T-helper 9 cell (primary cell): ENCODE data around the gene DCC.
"Not testable (repeated sequence)": the region's sequence is repeated elsewhere in the genome, so short reads cannot be mapped to it uniquely, and the experiment has no call there.

Experiments
- DNase-seq: peaks from one replicate; pipeline ENCODE4 v3.0.0-alpha.2; 2020

The DCC gene

DNA sequence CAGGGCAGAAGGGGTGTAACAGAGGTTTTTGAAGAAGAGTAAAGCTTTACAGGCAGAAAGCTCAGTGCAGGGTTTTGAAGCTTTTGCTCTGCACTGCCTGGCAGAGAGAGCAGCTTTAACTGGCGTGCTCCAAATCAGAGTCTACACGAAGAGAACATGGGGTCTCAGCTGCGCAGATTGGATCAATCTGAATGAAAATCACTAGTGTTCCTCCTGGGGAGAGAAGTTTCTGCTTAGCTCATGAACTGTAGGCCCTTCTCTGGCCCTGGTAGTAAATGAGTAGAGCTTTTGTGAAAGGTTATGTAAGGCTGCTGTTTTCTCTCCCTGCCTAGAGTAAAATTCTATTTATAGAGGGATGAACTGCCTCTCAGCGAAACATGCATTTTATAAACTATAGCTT lies 13.6 kb downstream of the DCC start:
- DNase-seq: no peak

DNA sequence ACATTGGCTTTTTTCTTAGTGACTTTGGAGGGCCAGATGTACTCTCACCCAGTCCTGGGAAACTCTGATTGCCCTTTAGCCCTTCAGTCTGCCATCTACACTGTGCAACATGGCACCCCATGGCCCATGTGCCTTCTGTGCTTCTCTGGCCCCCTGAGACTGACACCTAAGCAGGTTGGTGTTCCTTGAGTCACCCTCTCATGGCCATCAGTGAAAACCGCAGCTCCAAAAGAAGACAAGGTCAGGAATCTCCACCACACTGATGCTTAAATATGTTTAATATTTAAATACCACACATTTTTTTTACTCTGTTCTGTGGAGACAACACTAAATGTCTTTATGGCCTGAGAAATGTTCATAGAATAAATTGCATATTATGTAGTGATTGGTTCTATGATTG lies 23.9 kb downstream of the DCC start:
- no peak for DNase-seq

DNA sequence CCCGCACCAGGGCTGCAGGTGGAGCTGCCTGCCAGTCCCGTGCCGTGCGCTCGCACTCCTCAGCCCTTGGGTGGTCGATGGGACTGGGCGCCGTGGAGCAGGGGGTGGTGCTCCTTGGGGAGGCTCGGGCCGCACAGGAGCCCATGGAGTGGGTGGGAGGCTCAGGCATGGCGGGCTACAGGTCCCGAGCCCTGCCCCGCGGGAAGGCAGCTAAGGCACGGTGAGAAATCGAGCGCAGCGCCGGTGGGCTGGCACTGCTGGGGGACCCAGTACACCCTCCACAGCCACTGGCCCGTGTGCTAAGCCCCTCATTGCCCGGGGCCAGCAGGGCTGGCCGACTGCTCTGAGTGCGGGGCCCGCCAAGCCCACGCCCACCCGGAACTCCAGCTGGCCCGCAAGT lies 26.9 kb downstream of the DCC start:
- DNase-seq: not testable (repeated sequence)

DNA sequence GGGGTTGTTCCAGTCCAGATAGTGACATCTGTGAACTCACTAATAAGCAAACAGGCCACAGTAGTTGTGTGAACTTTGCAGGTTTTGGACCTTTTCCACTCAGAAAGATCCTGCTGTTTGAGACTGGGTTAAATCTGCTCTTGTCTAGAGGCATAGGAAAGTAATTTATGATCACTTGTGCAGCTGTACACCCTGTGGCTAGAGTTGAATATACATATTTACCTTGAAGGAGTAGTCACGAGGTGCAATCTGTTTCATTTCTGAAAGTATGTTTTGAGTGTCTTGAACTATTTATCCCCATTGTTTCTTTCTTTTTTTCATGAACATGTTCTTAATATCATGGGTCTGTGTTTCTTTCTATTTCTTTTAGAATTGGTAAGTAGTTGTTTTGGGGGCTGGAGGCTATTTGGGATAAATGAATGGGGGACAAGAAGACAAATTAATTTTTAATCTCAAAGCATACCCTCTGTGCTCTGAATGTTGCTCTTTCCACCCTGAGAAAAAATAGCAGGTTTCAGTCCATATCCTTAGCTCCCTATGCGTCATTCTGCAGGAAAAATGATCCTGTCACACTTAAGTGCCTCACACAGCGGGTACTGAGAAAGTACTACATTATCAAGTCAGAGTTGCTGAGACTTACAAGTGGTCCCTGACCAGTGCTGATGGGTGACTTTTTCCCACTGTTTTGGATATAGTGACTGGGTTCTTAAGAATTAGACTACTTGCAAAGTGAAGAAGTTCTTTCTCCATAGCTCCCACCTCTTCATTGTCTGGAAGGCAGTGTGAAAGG lies 28.2 kb downstream of the DCC start:
- DNase-seq: no peak

DNA sequence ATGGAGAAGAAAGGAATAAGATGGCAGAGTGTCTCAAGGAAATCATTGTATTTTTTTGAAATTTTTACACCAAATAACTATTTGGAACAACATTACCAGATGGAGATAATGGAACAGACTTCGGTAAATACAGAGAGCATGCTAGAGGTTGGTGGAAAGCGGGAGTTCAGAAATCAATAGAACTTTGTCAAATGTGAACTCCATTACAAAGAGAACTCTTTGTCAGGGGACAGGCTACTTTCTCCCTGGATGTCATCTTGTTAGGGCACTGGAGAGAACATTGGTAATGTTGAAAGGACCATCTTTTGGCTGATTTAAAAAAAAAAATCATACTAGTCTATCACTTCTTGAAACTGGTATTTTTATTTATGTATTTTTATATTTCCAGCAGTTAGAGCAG lies 30.8 kb downstream of the DCC start:
- no peak for DNase-seq

DNA sequence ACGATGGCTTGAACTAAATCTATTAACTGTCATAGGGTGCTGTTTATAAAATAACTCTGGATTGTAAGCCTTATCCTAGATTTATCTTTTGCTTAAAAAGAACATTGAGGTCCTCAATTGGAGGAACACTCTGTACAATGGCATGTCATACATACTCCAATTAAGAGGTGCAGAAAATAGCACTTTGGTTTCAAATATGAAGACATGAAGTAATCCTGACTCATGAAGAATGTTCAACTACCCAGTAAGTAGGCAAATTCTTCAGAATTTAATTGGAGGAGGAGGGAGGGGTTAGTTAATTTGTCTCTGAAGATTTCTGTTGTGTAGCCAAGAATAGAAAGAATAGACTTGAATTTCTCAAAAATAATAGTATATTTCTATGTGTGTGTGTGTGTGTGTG lies 36.1 kb downstream of the DCC start:
- no peak for DNase-seq

DNA sequence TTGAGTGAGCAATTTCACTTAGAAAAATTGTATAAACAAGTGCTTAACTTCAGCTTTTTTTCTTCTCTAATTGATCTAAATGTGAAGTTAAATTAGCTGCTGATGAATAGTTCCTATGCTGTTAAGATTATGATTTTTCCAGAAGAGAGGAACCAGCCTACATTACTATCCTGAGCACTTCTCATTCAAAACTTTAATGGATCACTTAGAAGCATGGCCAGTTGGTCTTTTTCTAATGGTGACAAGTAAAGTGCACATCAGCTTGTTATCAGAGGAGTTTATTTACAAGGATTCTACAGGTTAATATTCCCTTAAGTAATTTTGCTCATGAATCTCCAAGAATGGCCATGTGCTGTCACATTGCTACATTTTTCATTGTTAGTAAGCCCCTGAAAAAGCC lies 37.1 kb downstream of the DCC start:
- no peak for DNase-seq

DNA sequence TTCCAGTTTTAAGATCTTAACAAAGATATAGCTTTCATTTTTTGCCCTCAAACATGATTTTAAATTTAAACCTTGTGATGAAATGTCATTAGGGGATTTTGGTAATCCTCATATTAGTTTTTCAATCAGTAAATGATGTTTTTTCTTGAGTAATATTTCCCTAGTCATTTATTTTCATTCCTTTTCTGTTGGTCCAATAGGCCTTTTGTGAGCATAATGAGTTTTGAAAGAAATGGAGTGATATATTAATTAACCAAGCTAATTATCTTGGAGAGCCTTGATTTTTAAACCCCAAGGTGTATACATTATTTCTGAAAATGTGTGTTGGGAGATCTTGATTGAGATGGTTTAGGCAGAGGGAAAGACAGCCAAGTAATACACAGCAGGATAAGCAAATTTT lies 46.3 kb downstream of the DCC start:
- no peak for DNase-seq

DNA sequence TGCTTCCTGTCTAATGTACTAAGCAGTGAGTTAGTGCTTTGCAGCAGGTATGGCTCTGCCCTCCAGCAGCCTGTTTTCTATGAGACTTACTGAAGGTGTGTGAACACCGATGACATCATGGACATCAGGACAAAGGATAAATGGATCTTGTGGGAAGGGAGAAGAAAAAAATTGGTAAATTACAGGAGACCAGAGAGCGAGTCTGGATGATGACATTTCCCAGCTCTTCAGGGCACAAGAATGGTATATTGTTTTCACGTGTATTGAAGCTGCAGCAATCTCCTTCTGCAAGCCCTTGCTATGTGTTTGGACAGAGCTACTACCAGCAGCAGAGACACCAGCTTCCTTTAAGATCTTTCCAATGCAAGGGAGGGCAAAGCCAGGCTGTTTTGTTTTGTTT lies 47.2 kb downstream of the DCC start:
- no peak for DNase-seq

DNA sequence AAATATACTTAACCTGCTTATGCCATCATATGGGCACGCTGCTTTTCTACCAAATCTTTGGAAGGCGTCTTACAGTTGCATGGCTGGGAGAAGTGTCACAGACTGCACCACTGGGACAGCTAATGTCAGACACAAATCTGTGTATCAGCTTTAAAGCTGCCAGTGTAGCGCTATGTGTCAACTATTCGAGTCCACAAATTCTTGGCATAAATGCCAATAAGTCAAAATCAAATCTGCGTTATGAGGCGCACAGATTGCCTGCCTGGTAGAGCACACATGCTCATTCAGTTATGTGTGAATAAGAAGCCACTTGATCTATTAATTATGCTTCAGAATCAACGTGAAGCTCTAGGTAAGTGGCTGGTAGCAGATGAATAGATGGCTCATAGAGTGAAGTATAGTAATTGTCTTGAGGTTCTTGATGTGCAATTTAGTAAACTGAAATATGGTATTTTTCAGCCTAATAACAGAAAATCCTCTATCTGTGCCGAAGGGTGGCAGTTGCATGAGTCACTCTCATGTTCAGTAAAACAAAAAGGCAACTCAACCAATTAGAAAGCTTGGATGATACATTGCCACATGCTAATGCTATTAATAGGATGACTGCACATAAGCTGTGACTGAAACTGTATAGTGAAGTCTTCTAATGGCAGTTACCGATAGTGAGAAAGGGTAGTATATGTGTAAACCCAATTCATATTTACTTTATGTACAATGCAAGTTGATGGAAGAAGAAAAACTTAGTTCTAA lies 52.0 kb downstream of the DCC start:
- DNase-seq: no peak

DNA sequence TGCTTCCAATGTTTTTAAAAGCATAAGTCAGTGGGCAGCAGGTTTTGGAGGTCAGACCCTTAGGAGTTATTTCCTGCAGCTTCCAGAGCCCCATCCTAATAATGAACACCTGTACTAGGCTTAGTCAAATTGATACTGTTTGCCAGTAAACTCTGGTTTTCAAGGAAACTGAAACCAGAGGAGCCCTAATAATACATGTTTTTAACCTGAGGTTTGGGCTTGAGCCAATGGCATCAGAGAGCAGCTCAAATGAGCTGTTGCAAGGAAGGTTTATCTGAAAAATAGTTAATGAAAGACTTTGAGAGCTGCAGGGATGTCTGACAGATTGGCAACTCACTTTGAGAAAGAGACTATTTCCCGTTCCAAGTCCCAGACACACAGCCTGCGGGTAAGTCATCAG lies 54.6 kb downstream of the DCC start:
- no peak for DNase-seq

DNA sequence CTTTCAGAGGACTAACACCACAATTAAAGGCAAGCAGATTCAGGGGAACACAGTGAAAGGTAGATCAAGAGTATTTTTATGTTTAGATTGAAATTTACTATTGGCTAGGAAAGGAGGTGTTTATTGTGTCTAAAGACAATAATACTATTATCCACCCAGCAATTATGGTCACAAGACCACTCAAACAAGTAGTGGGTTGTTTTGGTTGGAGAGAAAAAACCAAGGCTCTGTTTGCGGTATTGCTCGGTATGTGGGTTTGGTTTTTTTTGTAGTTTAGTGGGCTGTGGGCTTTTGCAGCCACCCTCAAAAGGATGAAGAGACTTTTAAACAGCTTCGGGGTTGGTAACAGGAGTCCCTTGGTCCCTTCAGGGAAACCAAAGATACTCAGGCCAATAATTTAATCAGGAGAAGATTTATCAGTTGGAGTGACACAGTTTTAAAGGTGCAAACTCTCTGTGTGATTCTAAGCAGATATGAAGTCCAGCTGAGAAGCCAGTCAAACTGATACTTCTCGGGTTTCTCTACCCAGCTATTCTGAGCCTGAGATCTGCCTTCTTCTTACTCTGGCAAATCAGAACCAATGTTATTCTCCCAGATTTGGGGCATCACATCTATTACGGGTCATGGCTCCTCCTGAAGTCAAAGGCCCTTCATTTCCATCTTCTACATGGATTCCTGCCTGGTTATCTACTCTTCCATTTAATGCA lies 55.3 kb downstream of the DCC start:
- DNase-seq: no peak

DNA sequence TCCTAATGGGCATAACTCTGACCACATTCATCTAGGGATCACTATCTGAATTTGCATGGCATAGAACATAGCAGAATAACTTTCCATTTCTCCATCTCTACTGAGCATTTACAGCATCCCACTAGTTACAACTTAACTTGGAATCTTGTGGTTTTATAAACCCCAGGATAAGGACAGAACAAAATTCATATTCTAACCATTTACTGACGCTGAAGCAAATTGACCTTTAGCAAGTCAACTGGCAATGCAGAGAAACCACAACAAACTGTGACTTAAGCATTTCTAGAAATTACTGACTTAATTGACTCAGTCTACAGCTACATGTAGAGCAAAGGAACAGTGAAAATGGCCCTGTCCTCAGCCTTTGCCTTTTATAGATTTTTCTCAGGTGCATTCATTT lies 61.2 kb downstream of the DCC start:
- no peak for DNase-seq

DNA sequence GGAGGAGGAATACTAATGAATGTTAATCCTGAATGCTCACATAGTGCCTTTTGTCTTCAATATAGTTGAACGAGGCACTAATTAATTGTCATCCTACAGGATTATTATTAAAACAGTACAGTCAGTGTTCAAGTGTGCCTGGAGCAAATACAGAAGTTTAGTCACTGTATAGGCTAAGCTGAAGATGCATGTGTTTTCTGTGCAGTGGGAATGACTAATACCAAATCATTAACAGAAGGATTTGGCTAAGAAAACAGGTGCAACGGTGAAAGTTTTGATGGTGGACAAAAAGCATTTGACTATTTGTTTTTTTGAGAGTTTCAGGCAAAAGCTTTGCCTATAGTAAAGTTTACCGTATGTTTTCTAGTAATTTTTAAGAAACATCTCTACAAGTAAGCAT lies 62.8 kb downstream of the DCC start:
- no peak for DNase-seq

DNA sequence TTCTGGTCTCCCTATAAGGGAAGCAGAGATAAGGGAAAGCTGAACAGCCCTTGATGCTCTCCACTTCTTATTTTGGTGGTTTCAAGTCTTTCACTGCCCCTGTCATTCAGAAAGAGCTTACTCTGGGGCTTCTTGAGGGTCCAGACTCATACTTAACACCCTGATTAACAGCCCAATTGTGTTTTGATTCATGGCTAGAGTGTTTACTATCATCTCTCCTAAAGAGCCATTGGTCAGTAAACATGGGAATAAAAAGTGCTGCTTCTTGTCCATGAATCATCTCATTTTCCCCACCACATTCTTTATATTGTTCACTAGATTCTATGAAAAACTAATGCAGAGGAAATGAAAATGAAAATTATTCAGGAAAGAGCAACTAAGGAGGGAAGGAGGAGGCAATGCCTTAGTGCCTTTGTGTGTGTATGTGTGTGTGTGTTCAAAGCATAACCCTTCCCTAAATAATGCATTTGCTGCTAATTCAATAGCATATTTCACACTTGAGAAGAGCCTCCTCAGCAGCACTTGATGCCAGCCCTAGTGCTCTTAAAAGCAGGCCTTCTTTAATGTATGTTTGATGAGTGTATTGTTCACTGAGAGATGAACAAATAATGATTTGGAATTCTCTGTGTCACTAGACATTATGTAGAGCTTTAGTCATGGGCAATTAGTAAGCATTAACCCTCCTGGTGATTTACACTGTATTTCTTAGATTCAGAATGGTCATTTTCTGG lies 63.5 kb downstream of the DCC start:
- DNase-seq: no peak

DNA sequence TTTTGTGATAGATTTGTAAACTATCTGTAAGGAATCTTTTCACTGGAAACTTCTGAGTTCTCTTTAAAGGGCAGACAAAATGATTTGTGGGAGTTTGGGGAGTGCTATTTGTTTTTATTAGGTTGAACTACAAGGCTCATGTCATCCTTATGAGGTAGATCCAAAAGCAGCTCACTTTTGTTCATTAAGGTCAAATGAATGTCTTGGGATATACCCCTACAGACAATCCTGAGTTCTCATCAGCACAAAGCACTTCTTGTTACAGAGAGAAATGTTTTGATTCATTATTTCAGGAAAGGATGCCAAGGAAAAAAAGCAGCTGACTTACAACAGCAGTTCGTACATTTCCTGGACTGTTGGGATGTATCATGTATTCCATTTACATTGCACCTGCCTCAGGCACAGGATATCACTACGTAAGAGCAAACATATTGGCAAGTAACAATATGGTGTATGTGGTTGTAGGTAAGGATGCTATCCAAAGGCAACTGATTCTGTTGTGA lies 68.9 kb downstream of the DCC start:
- no peak for DNase-seq

DNA sequence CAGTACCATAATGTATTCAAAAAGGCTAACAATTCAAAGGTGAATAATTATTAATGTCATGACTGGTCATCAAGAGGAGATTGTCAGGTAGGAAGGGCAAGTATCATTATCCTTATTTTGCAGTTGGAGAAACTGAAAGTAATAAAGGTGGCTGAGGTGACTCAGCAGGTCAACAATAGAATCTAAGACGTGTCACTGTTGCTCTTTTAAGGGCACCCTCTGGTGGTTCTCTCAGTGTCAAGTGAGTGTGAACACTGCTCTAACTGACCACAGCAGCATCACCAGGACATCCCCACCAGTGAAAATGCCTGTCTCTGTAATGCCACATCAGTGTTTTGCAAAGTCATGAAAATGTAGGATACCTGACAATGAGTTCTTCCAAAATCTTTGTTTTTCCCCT lies 69.7 kb downstream of the DCC start:
- no peak for DNase-seq

DNA sequence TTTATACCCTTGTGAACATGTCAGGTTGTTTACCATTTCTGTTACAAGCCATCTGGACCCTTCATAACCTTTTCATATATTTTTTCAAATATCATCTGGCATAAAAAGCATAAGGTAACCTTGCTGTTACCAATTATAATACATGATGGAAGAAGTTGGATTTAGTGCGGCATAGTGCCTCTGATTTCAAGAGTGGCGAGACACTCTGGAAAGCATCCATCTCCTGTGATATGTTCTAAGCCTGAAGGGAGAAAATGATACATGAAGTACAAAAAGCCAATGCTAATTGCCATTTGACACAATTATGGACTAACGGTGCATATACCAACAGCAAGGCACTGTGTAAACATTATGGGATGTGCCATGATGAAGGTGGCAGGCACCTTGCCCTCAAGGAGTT lies 75.1 kb downstream of the DCC start:
- DNase-seq: no peak

DNA sequence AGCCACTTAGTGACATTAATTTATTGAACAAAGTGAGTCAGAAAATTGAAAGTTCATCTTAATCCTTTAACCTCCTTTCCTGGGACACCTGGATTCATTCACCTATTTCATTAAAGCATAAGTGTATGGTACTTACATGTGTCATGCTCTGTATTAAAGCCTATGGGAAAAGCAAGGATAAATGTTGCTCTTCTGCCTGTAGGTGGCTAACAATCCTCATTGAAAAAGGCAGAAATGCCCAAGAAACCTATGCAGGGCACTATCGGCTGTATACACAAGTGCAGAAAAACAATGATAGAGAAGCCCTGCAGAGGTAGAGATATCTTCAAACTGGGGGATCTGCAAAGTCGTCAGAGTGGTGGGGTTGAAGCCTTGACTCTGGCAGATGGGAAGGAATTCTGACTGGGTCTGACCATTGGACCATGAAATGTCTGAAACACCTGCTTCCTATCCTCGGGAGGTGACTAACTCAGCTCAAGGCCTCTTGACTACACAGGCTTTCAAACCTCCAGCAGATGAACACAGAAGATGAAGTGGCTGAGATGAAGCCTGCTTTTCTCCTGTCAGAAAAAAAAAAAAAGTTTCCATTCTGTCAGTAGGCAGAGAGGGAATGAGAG lies 83.1 kb downstream of the DCC start:
- DNase-seq: no peak

DNA sequence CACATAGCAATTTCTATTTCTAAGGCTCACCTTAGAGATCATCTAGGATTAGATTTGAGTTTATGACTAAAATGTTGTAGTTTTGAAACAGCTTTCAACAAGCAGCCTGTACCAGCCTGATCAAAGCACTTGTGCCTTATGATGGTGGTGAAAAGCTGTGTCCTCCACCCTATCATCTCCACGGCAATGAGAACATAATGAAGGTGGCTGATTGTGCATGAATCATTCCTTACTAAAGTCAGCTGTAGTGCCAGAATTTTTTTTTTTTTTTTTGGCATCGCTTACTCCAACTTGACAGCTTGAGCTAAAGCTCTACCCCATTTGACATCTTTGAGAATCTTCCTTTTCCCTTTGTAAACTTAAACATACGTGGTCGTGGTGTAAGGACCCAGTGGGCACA lies 86.0 kb downstream of the DCC start:
- no peak for DNase-seq

DNA sequence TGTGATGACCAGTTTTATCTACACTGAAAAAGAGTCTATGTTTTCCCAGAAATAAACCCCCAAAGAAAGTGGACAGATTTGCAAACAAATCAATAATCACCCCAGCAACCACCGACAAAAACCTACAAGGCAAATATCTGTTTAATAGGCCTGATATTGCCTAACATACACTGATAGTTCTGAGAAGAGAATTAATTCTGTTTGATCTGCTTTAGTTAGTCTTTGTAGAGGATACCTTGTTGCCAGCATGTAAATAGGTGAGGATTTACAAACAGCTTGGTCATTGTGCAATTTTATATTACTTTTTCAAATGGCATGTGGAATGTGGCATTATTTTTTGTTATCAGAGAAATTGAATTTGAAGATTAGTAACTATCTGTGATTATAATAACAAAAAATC lies 86.5 kb downstream of the DCC start:
- no peak for DNase-seq

DNA sequence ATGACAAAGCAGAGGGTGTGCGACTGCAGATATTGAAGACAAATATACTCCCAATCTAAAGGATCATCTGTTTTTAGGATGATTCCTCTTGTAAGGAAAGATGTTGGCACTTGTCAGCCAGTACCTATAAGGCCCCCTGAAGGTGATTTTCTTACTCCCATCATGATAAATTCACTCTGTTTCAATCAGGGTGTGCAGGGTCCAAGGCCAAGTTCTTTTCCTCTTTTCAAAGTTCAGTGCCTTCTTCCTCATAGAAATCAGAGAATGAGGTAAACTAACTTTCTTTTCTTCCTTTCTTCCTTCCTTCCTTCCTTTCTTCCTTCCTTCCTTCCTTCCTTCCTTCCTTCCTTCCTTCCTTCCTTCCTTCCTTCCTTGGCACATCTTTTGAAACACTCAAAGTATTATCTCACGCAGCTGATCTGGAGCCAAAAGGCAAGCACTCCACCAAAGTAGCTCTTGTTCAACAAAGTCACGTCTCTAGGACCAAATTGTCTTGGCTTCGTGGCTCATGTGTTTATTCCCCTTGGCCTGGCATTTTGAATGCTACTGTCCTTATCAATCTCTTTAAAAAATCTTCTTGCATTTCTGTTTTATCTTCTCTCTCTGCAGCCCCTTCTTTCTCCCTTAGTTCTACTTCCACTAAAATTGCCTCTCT lies 87.7 kb downstream of the DCC start:
- DNase-seq: no peak
